CD4-positive, CD25-positive, alpha-beta regulatory T cell (primary cell): ENCODE measurements around the gene POLR1B. TPM values are rescaled to one million over a fixed set of nuclear protein-coding genes. Genes with fewer than 3 reads are reported as not detected.
"Not testable (repeated sequence)": the region's sequence is repeated elsewhere in the genome, so short reads cannot be mapped to it uniquely, and the experiment has no call there.

Experiments used
- ATAC-seq, 2 donors: fragments of 150-1000 bp; cut with Tn5 transposase; one replicate each; pipeline ENCODE4 v1.10.0; 2021; ENCODE audit warnings: low read depth in 2 of 2, moderate number of reproducible peaks in 2 of 2, moderate library complexity in 1 of 2
- DNase-seq, 3 donors: peaks; one replicate each; pipeline versions ENCODE4 v3.0.0 to v3.0.0-alpha.2; 2012 to 2022; ENCODE audit warnings: mixed read lengths in 1 of 3
- H3K27ac ChIP-seq: one replicate; pipeline ENCODE4 v1.7.0; 2013; ENCODE audit warnings: mild to moderate bottlenecking, low read length; ENCODE audit not compliant: insufficient read depth, poor library complexity, severe bottlenecking
- H3K27me3 ChIP-seq: one replicate; pipeline ENCODE4 v1.7.0; 2013; ENCODE audit warnings: low read length; ENCODE audit not compliant: control insufficient read depth, insufficient read depth
- H3K36me3 ChIP-seq: one replicate; pipeline ENCODE4 v1.7.0; 2013; ENCODE audit warnings: mild to moderate bottlenecking, low read length, moderate library complexity; ENCODE audit not compliant: control insufficient read depth, insufficient read depth
- H3K4me1 ChIP-seq: 2 replicates; pipeline ENCODE4 v1.7.0; 2013; ENCODE audit warnings: mild to moderate bottlenecking, low read length; ENCODE audit not compliant: insufficient read depth, control insufficient read depth, poor library complexity, severe bottlenecking
- H3K4me3 ChIP-seq: one replicate; pipeline ENCODE4 v1.7.0; 2013; ENCODE audit warnings: low read depth, mild to moderate bottlenecking, low read length, moderate library complexity
- H3K9me3 ChIP-seq, 2 experiments: 1 replicate in 1 of 2; 2 replicates in 1 of 2; pipeline ENCODE4 v1.7.0; 2013; ENCODE audit warnings: low read length in 2 of 2, mild to moderate bottlenecking in 1 of 2, moderate library complexity in 1 of 2; ENCODE audit not compliant: control insufficient read depth in 2 of 2
- H3K27ac Mint-ChIP-seq, 3 donors: one replicate each; pipeline ENCODE4 v1.8.0; 2020 to 2022; ENCODE audit warnings: mild to moderate bottlenecking in 3 of 3, mixed read lengths in 3 of 3, moderate library complexity in 2 of 3
- H3K27me3 Mint-ChIP-seq: one replicate; pipeline ENCODE4 v1.8.0; 2022; ENCODE audit warnings: mild to moderate bottlenecking, mixed read lengths
- H3K36me3 Mint-ChIP-seq: one replicate; pipeline ENCODE4 v1.8.0; 2020; ENCODE audit warnings: mixed read lengths
- H3K4me1 Mint-ChIP-seq, 4 donors: one replicate each; pipeline ENCODE4 v1.8.0; 2020 to 2022; ENCODE audit warnings: mixed read lengths in 4 of 4, mild to moderate bottlenecking in 1 of 4
- H3K4me3 Mint-ChIP-seq, 4 donors: one replicate each; pipeline ENCODE4 v1.8.0; 2020 to 2022; ENCODE audit warnings: mild to moderate bottlenecking in 4 of 4, mixed read lengths in 4 of 4, moderate library complexity in 3 of 4
- H3K9me3 Mint-ChIP-seq, 7 donors: one replicate each; pipeline ENCODE4 v1.8.0; 2020 to 2022; ENCODE audit warnings: mixed read lengths in 7 of 7, mild to moderate bottlenecking in 3 of 7, moderate library complexity in 2 of 7
- polyA plus RNA-seq, 4 donors: library from polyadenylated mRNA; unstranded; fragments of 300-500 nt; fragmentation: Illumina TruSeq; gene quantifications; one replicate each; pipeline ENCODE4 v1.2.3, GENCODE V29; 2021
- total RNA-seq: library from RNA; stranded (reverse); gene quantifications from one replicate; pipeline ENCODE4 v1.2.3, GENCODE V29; 2022

Gene POLR1B
- total and polyA plus RNA-seq, 5 donors from 2014 or later: 14.3 to 34.4 (median 21.7) TPM

DNA sequence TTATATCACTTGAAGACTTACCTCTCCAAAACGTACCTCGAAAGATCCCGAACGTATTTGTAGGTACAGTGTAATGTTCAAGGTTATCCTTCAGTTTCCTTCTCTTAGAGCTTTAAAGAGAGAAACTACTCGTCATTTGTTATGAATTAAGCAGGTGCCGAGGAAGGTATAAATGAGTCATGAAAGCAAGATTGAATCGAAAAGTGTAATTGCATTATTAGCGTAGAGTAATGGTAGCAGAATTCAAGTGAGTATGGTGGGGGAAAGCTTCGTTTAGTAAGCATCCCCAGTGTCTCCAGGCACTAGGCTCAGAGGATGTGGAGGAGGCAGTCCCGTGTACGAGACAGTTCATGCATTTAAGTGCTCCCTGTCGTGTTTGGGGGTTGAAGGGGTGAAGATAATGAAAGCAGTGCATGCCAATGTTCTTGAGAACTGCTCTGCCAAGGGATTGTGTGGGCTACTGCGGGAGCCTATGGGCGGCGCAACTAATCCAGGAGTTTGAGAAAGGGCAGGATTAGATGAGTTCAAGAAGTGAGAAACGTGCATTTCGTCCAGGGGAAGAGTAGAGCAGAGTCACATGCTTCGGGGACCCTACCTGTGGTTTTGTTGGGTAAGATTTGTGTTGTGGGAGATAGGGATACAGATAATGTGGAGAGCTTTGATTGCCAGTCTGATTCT lies 858 bp downstream of the POLR1B start:
- DNase-seq: peak in 1 of 3 donors; percentile 58
- H3K9me3 ChIP-seq: no peaks in the 10 kb centered on the region
- no peaks in the 10 kb centered on the region for H3K9me3 Mint-ChIP-seq
- peaks cover 0 to 28% (median 18%) of the 10 kb centered on the region in 4 donors for H3K4me1 Mint-ChIP-seq
- peaks cover 33% of the 10 kb centered on the region for H3K4me1 ChIP-seq
- no peaks in the 10 kb centered on the region for H3K27me3 Mint-ChIP-seq
- peak overlapping the region; percentile 87 for H3K27ac ChIP-seq
- H3K27ac Mint-ChIP-seq: no peak overlapping the region
- no peaks in the 10 kb centered on the region for H3K27me3 ChIP-seq
- no peak overlapping the region for H3K4me3 Mint-ChIP-seq
- H3K4me3 ChIP-seq: peak overlapping the region; percentile 92
- H3K36me3 Mint-ChIP-seq: peaks cover 12% of the 10 kb centered on the region
- H3K36me3 ChIP-seq: peaks cover 19% of the 10 kb centered on the region
- ATAC-seq: peak; percentile 1 to 9

DNA sequence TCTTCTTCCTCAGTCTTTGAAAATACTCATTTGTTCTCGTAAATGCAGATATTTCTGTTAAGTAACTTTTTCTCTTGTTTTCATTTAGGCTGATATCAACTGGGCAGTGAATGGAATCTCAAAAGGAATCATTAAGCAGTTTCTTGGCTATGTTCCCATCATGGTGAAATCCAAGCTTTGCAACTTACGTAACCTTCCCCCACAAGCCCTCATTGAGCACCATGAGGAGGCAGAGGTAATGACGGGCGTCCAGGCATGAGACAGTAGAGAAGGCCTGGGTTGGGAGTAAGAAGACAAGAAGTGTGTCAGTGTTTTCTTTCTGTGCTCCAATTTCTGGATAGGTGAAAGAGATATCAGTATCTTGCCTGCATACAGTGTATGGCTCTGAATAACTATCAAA lies 5.1 kb downstream of the POLR1B start:
- H3K36me3 Mint-ChIP-seq: peaks cover 42% of the 10 kb centered on the region
- H3K4me3 Mint-ChIP-seq: no peak overlapping the region
- Histone ChIP-seq H3K36me3 (peaks cover 59% of the 10 kb centered on the region), H3K27ac (no peak overlapping the region), H3K4me3 (no peak overlapping the region), H3K9me3 (no peaks in the 10 kb centered on the region), H3K27me3 (no peaks in the 10 kb centered on the region), H3K4me1 (peaks cover 25% of the 10 kb centered on the region)
- H3K9me3 Mint-ChIP-seq: no peaks in the 10 kb centered on the region
- H3K27me3 Mint-ChIP-seq: no peaks in the 10 kb centered on the region
- DNase-seq: no peak
- ATAC-seq: no peak
- no peak overlapping the region for H3K27ac Mint-ChIP-seq
- H3K4me1 Mint-ChIP-seq: peaks cover 0 to 18% (median 14%) of the 10 kb centered on the region in 4 donors

DNA sequence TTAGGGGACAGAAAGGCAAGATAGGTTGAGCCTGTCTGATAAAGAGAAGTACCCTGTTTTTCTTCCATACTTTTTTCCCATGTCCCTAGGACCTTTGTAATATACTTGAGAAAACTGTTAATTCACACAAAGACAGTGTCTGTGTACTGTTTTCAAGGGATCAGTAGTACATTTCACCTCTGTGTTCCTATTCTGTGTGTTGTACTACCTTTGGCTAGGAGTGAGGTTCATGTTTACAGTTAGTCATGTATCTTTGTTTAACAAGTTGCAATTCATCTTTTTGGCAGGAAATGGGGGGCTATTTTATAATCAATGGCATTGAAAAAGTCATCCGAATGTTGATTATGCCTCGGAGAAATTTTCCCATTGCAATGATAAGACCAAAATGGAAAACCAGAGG lies 6.7 kb downstream of the POLR1B start:
- Mint-ChIP-seq H3K4me3 (no peak overlapping the region), H3K9me3 (no peaks in the 10 kb centered on the region), H3K27me3 (no peaks in the 10 kb centered on the region), H3K36me3 (peaks cover 55% of the 10 kb centered on the region), H3K4me1 (peaks cover 0 to 18% (median 14%) of the 10 kb centered on the region in 4 donors), H3K27ac (no peak overlapping the region)
- H3K9me3 ChIP-seq: no peaks in the 10 kb centered on the region
- no peaks in the 10 kb centered on the region for H3K27me3 ChIP-seq
- H3K27ac ChIP-seq: no peak overlapping the region
- peaks cover 74% of the 10 kb centered on the region for H3K36me3 ChIP-seq
- H3K4me3 ChIP-seq: no peak overlapping the region
- DNase-seq (no peak), ATAC-seq (no peak)
- peaks cover 9% of the 10 kb centered on the region for H3K4me1 ChIP-seq

DNA sequence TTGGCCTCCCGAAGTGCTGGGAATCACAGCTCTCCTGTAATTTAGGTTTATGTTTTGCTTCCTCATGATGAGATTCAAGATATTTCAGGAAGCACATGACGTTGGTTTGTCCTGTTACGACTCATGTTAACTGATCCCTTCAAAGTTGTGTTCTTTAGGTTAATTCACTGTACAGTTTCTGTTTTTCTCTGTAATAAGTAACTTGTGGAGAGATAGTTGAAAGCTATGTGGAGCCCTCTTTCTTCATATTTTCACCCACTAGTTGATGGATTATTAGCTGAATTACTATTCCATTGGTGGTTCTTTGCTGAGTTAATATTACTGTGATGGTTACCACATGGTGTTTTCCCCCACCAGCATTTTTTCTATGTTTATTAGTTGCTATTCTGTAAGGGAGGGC lies 23.8 kb downstream of the POLR1B start:
- H3K9me3 ChIP-seq: peaks cover 0 to 5% of the 10 kb centered on the region in 2 experiments
- H3K36me3 ChIP-seq: peaks cover 81% of the 10 kb centered on the region
- no peak overlapping the region for H3K27ac ChIP-seq
- ATAC-seq (no peak), DNase-seq (peak in 1 of 3 donors; percentile 26)
- no peak overlapping the region for H3K4me3 ChIP-seq
- no peak overlapping the region for H3K4me3 Mint-ChIP-seq
- peaks cover 62% of the 10 kb centered on the region for H3K36me3 Mint-ChIP-seq
- no peaks in the 10 kb centered on the region for H3K27me3 Mint-ChIP-seq
- no peaks in the 10 kb centered on the region for H3K27me3 ChIP-seq
- no peaks in the 10 kb centered on the region for H3K4me1 ChIP-seq
- H3K27ac Mint-ChIP-seq: peak overlapping the region in 1 of 3 donors; percentile 32
- peaks cover 0 to 10% (median 0%) of the 10 kb centered on the region in 7 donors for H3K9me3 Mint-ChIP-seq
- H3K4me1 Mint-ChIP-seq: peaks cover 0 to 7% (median 1%) of the 10 kb centered on the region in 4 donors

DNA sequence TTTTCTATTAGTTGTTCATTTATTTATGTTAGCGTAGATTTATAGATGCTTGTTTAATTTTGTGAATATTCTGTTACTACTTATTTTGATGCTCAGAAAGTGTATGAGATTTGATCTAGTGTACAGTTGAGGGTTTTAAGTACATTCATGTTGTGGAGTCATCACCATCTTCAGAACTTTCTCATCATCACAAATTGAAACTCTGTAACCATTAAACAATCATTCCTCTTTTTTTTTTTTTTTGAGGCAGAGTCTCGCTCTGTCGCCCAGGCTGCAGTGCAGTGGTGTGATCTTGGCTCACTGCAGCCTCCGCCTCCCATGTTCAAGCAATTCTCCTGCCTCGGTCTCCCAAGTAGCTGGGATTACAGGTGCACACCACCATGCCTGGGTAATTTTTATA lies 24.2 kb downstream of the POLR1B start:
- H3K36me3 ChIP-seq: peaks cover 81% of the 10 kb centered on the region
- not testable (repeated sequence) for H3K27ac ChIP-seq, H3K4me1 ChIP-seq, H3K27ac Mint-ChIP-seq, DNase-seq, H3K27me3 ChIP-seq, H3K9me3 ChIP-seq, H3K4me3 Mint-ChIP-seq, H3K4me3 ChIP-seq, H3K27me3 Mint-ChIP-seq, ATAC-seq
- peaks cover 0 to 10% (median 0%) of the 10 kb centered on the region in 7 donors for H3K9me3 Mint-ChIP-seq
- peaks cover 0 to 11% (median 0%) of the 10 kb centered on the region in 4 donors for H3K4me1 Mint-ChIP-seq
- peaks cover 62% of the 10 kb centered on the region for H3K36me3 Mint-ChIP-seq

DNA sequence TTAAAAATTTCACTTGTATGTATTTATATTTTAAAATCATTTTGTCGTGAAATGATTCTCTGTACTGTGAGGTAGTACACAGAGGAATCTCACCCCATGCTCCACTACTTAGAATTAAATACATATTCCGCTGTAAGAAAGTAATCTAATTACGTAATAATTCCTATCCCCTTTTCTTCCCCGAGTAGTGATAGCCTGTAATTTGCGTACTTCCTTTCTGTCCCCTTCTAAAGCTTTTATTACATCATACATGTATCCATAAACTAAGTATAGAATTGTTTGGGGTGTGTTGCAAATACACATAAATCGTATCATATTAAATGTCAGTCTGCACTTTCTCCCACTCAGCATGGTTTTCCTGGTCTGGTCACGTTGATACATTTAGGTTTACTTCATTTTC lies 29.7 kb downstream of the POLR1B start:
- DNase-seq (no peak), ATAC-seq (no peak)
- peaks cover 0 to 7% (median 0%) of the 10 kb centered on the region in 4 donors for H3K4me1 Mint-ChIP-seq
- no peak overlapping the region for H3K27ac Mint-ChIP-seq
- H3K36me3 ChIP-seq: peaks cover 86% of the 10 kb centered on the region
- H3K27ac ChIP-seq: no peak overlapping the region
- no peaks in the 10 kb centered on the region for H3K4me1 ChIP-seq
- peaks cover 0 to 5% of the 10 kb centered on the region in 2 experiments for H3K9me3 ChIP-seq
- H3K9me3 Mint-ChIP-seq: peaks cover 0 to 10% (median 0%) of the 10 kb centered on the region in 7 donors
- H3K27me3 ChIP-seq: no peaks in the 10 kb centered on the region
- H3K4me3 Mint-ChIP-seq: no peak overlapping the region
- peaks cover 76% of the 10 kb centered on the region for H3K36me3 Mint-ChIP-seq
- no peaks in the 10 kb centered on the region for H3K27me3 Mint-ChIP-seq
- H3K4me3 ChIP-seq: no peak overlapping the region

DNA sequence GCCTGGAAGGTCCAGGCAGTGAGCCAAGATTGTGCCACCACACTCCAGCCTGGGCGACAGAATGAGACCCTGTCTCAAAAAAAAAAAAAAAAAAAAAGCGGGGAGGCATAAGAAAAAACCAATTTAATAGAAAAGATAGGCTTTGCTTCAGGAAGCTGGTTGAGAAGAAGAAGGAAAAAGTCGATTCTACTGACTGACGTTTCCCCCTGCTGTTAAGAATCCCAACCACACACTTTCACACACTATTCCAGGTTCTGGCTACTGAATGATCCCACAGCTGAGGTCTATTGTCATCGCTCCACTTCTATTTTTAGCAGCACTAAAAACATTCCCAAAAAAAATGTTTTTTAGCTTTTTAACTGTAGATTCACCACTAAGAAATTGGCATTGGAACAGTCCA lies 35.5 kb downstream of the POLR1B start:
- no peak overlapping the region for H3K27ac ChIP-seq
- H3K36me3 Mint-ChIP-seq: peaks cover 24% of the 10 kb centered on the region
- ATAC-seq (no peak), DNase-seq (no peak)
- no peaks in the 10 kb centered on the region for H3K9me3 ChIP-seq
- H3K4me1 Mint-ChIP-seq: peaks cover 6 to 10% (median 7%) of the 10 kb centered on the region in 4 donors
- H3K9me3 Mint-ChIP-seq: no peaks in the 10 kb centered on the region
- H3K36me3 ChIP-seq: peaks cover 36% of the 10 kb centered on the region
- no peaks in the 10 kb centered on the region for H3K27me3 Mint-ChIP-seq
- H3K4me3 ChIP-seq: no peak overlapping the region
- no peaks in the 10 kb centered on the region for H3K4me1 ChIP-seq
- no peak overlapping the region for H3K4me3 Mint-ChIP-seq
- no peak overlapping the region for H3K27ac Mint-ChIP-seq
- H3K27me3 ChIP-seq: no peaks in the 10 kb centered on the region

DNA sequence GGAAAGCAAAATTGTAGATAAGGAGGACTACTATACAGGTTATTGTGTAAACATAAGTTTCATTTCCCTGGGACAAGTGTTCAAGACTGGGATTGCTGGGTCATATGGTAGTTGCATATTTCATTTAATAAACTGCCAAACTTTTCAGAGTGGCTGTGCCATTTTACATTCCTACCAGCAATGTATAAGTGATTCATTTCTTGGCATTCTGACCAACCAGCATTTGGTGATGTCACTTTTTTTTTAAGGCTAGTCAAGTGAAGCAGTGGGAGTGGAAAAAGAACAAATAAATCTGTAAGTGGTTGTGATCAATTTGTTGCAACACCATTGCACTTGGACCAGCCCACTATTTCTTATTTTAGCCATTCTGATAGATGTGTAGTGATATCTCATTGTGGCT lies 37.0 kb downstream of the POLR1B start:
- H3K27ac Mint-ChIP-seq: no peak overlapping the region
- peaks cover 10 to 19% (median 14%) of the 10 kb centered on the region in 4 donors for H3K4me1 Mint-ChIP-seq
- H3K36me3 ChIP-seq: peaks cover 24% of the 10 kb centered on the region
- H3K4me1 ChIP-seq: peaks cover 5% of the 10 kb centered on the region
- no peaks in the 10 kb centered on the region for H3K9me3 ChIP-seq
- H3K27me3 ChIP-seq: no peaks in the 10 kb centered on the region
- H3K4me3 Mint-ChIP-seq: no peak overlapping the region
- H3K27me3 Mint-ChIP-seq: no peaks in the 10 kb centered on the region
- ATAC-seq (no peak), DNase-seq (no peak)
- H3K27ac ChIP-seq: no peak overlapping the region
- H3K9me3 Mint-ChIP-seq: peaks cover 0 to 2% (median 0%) of the 10 kb centered on the region in 7 donors
- peaks cover 24% of the 10 kb centered on the region for H3K36me3 Mint-ChIP-seq
- no peak overlapping the region for H3K4me3 ChIP-seq
